T-helper 1 cell treated with Interleukin-12 subunit alpha and Interleukin-12 subunit beta and Interleukin-4 antibody, amounts not matched to agents 30 ng/mL and 1 ng/mL, for 36 hours (primary cell): ENCODE results near the gene LGALS3BP. TPM values are rescaled to one million over a fixed set of nuclear protein-coding genes. Genes with fewer than 3 reads are reported as not detected.

ENCODE experiments used
- intact Hi-C: fragments of 100-400 bp; cut with micrococcal nuclease; formaldehyde crosslinking; loops from one replicate; pipeline ENCODE4 v1.15.1; 2024
- total RNA-seq: library from RNA; stranded (reverse); gene quantifications from 2 replicates; pipeline ENCODE4 v1.2.3, GENCODE V29; 2022

The LGALS3BP gene
- total RNA-seq, 1 donor from 2014 or later: 224 TPM

- intact Hi-C loops: no loop called here
Observed at GRCh38 chr17:79017546-79018369, 38.0 kb upstream of the LGALS3BP start.

GRCh38 chr17:79014158-79014758, 34.5 kb upstream of the LGALS3BP start:
- intact Hi-C loops: no loop called here

DNA sequence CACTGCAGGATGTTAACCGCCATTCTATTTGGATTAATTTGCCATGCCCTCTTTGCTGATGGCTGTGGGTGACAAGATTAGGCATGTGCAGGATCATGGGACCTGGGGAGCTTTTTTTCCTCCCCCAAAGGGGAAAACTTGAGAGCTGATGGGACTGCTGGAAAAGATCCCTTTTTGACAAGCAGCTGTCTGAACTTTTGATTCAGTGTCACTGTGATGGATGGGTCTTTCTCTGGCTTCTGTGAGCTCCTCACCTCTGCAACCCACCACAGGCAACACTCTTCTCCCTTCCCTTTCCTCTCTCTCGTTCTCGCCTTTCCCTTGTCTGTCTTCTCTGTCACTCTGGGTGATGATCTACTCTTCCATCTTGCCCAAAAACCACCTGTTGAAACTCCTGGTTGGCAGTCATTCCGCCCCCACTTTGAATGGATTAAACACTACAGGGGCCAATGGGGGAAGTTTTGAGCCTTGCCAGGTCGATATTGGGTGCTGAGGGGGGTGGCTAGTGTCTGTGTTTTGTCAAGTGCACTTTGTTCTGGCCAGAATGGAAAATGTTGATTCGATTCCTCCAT, 32.9 kb upstream of the LGALS3BP start:
- intact Hi-C loops: no loop called here

DNA sequence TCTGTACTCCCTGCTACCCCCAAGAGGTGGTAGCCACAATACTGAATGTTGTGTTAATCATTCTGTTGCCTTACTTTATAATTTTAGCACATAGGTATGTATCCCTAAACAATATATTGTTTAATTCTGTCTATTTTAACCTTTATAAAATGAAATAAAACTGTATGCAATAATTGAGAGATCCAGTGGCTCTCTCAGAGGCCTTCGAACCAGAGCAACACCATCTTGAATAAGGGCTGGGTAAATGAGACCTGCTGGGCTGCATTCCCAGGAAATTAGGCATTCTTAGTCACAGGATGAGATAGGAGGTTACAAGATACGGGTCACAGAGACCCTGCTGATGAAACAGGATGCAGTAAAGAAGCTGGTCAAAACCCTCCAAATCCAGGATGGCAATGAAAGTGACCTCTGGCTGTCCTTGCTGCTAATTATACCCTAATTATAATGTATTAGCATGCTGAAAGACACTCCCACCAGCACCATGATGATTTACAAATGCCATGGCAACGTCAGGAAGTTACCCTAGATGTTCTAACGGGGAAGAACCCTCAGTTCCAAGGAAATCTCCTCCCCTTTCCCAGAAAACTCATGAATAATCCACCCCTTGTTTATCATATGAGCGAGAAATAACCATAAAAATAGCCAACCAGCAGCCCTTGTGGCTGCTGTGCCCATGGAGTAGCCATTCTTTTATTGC, 31.9 kb upstream of the LGALS3BP start:
- intact Hi-C loops: no loop called here

DNA sequence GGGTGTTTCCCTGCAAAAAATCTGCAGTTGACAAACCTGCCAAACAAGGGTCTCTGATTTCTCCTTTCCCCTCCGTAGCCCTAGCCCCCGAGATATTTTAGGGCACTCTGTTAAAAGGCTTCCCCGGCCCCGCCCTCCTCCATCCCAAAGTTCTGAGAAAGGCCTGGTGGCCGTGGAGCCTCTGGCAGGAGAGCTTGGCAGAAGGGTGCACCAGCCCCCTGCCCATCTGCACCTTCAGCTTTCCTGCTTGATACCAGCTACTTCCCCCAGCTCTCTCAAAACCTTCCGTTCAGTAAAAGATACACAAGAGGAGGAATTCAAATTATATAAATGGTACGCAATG, 30.6 kb upstream of the LGALS3BP start:
- intact Hi-C loops: no loop called here

- intact Hi-C loops: loop anchor here (2.0 kb wide), 1 partner anchor 65 kb away; the partner anchor contains the start of gene ENGASE
Observed at GRCh38 chr17:79009397-79010303, 29.9 kb upstream of the LGALS3BP start, which contains the start of gene CANT1. TSS of gene CANT1 (minus strand) at chr17:79009764. CDS start at chr17:78997622, 12,142 bp downstream.

DNA sequence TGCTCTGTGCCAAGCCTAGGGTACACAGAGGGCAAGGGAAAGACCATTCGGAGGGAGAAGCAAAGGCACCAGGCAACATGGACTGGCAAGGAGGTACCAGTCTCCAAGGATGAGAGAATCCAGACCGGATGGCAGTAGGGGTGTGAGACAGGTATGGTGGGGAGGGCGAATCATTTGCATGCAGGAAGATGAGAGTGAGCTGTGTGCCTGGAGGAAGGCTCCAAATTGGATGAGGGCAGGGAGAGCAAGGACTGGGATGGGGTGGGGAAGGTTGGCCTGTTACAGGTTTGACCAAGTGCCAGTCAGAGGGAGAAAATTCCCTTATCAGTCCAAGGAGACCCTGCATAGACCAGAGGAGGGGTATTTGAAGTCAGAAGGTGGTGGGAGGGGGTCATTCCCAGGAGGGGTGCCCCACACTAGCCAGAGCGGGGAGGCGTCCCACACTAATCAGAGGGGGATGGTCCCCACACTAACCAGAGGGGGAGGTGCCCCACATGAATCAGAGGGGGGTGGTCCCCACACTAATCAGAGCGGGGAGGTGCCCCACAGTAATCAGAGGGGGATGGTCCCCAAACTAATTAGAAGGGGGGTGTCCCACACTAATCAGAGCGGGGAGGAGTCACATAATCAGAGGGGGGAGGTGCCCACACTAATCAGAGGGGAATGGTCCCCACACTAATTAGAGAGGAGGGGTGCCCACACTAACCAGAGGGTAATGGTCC, 29.1 kb upstream of the LGALS3BP start:
- intact Hi-C loops: loop anchor here (1.0 to 2.0 kb wide), 2 partner anchors 33 to 66 kb away; partner anchors contain the start of gene ENGASE

DNA sequence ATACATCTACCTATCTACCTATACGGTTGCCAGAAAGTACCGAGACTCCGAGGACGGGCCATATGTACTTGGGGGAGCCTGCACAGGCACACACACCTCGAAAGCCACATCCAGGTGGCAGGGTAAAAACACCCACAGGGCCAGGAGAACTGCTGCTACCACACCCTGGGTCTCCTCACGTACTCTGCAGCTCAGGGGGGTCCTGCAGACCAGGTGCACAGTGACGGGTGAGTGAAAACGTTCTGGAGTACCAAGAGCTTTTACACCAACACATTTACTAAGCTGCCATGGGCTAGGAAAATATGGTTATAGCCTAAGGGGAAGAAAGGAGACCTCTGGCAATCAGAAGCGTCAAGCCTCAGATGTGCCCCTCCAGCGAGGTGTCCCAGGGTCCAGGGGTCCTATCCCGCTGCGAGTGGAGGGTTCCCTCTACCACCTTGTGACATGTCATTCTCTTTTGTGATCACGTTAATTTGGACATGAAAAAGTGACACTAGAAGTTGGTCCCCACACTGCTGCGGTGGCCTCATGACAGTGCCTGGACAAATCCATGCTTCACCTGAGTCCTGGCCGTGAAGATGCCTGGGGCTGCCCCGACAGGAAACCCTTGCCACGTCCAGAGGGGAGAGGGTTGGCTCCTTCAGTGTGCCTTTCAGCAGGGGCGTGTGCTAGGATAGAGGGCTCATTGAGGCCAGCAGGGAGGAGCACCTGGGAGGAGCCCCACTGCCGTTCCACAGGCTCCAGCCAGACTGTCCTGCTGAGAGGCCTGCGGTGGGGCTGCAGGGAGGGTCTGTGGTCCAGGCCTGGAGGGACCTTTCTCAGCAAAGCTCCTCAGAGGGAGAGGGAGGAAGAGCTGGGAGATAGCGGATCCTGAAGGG, 28.0 kb upstream of the LGALS3BP start:
- intact Hi-C loops: loop anchor here (1.0 to 2.0 kb wide), 2 partner anchors 35 to 67 kb away; partner anchors contain the start of gene ENGASE

GRCh38 chr17:79006794-79007503, 27.2 kb upstream of the LGALS3BP start:
- intact Hi-C loops: no loop called here

- intact Hi-C loops: no loop called here
Observed at GRCh38 chr17:79006046-79006445, 26.3 kb upstream of the LGALS3BP start.

DNA sequence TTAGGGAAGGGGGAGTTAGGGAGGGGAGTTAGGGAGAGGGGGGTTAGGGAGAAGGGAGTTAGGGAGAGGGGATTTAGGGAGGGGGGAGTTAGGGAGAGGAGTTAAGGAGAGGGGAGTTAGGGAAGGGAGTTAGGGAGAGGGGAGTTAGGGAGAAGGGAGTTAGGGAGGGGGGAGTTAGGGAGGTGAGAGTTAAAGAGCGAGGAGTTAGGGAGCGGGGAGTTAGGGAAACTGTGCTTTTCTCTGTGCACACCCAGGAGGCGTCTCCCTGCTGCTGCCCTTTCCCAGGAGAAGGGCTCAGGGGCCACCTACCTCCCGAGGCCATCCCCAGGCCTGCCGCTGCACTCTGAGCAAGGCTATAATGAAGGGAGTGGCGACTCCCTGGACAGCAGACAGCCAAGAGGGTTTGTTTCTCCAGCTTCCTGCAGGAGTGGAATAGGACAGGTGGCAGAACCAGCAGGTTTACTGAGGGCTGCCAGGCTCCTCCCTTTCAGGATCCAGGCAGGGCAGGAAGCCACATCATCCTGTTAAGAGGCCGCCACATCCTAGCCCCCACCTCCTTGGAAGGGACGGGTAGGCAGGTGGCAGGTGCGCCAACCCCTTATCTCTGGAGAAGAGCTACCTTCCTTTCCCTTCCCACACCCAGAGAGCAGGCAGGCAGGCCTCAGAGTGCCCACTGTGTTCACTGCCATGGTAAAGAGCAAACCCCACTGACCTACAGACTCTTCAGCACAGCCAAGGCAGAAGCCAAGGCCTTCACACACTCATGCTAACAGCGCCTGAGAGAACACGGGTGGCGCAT, 25.5 kb upstream of the LGALS3BP start:
- intact Hi-C loops: no loop called here

GRCh38 chr17:79003661-79004411, 24.1 kb upstream of the LGALS3BP start:
- intact Hi-C loops: no loop called here

DNA sequence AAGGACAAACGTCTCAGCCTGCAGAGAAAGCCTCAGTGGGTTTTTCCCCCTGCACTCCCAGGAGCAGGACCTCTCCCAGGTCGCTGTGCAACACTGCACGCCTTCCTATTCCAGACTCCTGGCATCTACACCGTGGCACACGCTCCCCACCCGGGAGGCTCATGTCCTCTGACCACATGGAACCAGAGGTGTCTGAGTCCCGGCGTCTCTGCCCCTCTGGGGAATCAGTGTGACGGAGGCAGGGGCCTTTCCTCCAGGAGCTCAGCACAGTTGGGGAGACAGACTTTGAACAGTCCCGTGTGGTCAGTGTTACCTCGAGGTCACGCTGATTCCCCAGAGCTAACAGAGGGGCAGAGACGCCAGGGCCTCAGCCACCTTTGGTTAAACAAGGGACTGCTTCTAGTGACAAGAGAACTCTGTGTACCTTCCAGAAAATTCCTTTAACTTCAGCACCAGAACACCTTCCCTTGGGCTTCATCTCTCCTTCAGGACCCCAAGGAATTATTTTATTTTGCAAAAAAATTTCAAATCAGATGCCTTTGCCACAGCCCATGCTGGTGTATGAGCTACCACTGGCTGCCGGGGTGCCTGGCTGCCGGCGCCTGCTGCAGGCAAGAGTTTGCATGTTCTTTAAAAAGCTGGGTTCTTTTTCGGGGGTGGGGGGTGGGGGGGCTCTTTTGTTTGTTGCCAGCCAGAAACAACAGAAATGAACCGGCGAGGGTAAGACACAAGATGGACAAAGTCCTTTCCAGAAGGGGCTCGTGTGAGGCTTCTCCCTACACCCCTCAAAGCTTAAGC, 23.3 kb upstream of the LGALS3BP start:
- intact Hi-C loops: no loop called here

DNA sequence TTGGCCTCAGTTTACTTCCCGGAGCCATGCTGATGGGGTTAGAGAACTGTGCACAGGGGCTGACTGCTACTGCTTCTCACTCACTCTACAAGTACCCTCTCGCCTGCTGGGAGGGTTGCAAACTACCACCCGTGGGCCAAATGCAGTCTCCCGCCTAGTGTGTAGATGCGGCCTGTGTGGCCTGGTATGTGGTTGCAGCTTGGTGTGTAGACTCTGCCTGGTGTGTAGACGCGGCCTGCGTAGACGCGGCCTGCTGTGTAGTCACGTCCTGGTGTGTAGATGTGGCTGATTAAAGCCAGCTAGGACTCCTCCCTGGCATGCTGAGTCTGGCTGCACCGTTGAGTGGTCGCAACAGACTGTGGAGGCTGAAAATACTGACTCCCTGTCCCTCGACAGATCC, 22.6 kb upstream of the LGALS3BP start:
- intact Hi-C loops: no loop called here

GRCh38 chr17:79001190-79002020, 21.7 kb upstream of the LGALS3BP start:
- intact Hi-C loops: no loop called here
